ENCODE results near the gene LTB.

LTB gene

GRCh38 chr6:31609519-31610406 is 27.5 kb upstream of the LTB start (continued):
- TF ChIP-seq PRDM6 (tag by site-specific recombination; IDR thresholded peaks at IDR 0.05) (peak; percentile 56), ZNF202 (tag by site-specific recombination; IDR thresholded peaks at IDR 0.05; ENCODE audit: borderline replicate concordance) (no peak), ZBTB48 (tag by site-specific recombination; IDR thresholded peaks at IDR 0.05) (peak; percentile 87), ZNF660 (tag by site-specific recombination; IDR thresholded peaks at IDR 0.05) (no peak), HOXA7 (CRISPR knock-in tag; IDR thresholded peaks at IDR 0.05; ENCODE audit: borderline replicate concordance) (no peak), ZNF623 (tag by site-specific recombination; IDR thresholded peaks at IDR 0.05) (no peak), SCRT1 (tag by site-specific recombination; IDR thresholded peaks at IDR 0.05; ENCODE audit: borderline replicate concordance) (no peak), ZNF548 (tag by site-specific recombination; IDR thresholded peaks at IDR 0.05) (no peak), PRDM4 (tag by site-specific recombination; IDR thresholded peaks at IDR 0.05) (no peak; the same call in 1 of the 2 replicates), ZSCAN18 (tag by site-specific recombination; IDR thresholded peaks at IDR 0.05) (no peak), ZNF664 (tag by site-specific recombination; IDR thresholded peaks at IDR 0.05) (no peak), WT1 (tag by site-specific recombination; IDR thresholded peaks at IDR 0.05) (peak; percentile 74), ZNF112 (tag by site-specific recombination; IDR thresholded peaks at IDR 0.05) (no peak), ZNF426 (tag by site-specific recombination; IDR thresholded peaks at IDR 0.05) (no peak), CTCF (tag by site-specific recombination; IDR thresholded peaks at IDR 0.05) (no peak), ZNF280C (tag by site-specific recombination; IDR thresholded peaks at IDR 0.05) (no peak), ZNF692 (tag by site-specific recombination; IDR thresholded peaks at IDR 0.05) (peak; percentile 64; the same call in 1 of the 2 replicates), ZNF843 (tag by site-specific recombination; IDR thresholded peaks at IDR 0.05) (0 out of 2 replicates have a peak, but pooled peaks have one; percentile 20), ZNF654 (tag by site-specific recombination; IDR thresholded peaks at IDR 0.05; ENCODE audit: low read depth) (no peak), ZNF398 (tag by site-specific recombination; IDR thresholded peaks at IDR 0.05) (peak; percentile 53), ZNF560 (tag by site-specific recombination; IDR thresholded peaks at IDR 0.05; ENCODE audit: borderline replicate concordance) (no peak), ZFP3 (tag by site-specific recombination; IDR thresholded peaks at IDR 0.05; ENCODE audit: low read depth) (no peak), ZBTB26 (tag by site-specific recombination; optimal IDR thresholded peaks at IDR 0.05) (no peak), REPIN1 (tag by site-specific recombination; IDR thresholded peaks at IDR 0.05; ENCODE audit: low read depth) (peak; percentile 61; the same call in 1 of the 2 replicates)

All from HEK293 (cell line).